ENCODE data around the gene MARCKS.

The MARCKS gene

GRCh38 chr6:113858480-113859348 is 1.6 kb downstream of the MARCKS start:
- peak overlapping the region; percentile 94 for H3K4me3 ChIP-seq (ENCODE audit: low read length)
- TF ChIP-seq ZNF274 (IDR thresholded peaks at IDR 0.05; ENCODE audit: low read depth, low read length), result no peak

GRCh38 chr6:113859349-113860180 is 2.4 kb downstream of the MARCKS start:
- peak overlapping the region; percentile 68 for H3K4me3 ChIP-seq (ENCODE audit: low read length)
- no peak for TF ChIP-seq ZNF274 (IDR thresholded peaks at IDR 0.05; ENCODE audit: low read depth, low read length)

GRCh38 chr6:113860181-113860955 is 3.2 kb downstream of the MARCKS start:
- peak overlapping the region; percentile 68 for H3K4me3 ChIP-seq (ENCODE audit: low read length)

GRCh38 chr6:113862112-113862511 is 5.0 kb downstream of the MARCKS start:
- no peak overlapping the region; the same call in 1 of the 2 replicates for H3K4me3 ChIP-seq (ENCODE audit: low read length)

More at GRCh38 chr6:113860181-113860955, 3.2 kb downstream of the MARCKS start:
- no peak for TF ChIP-seq ZNF274 (IDR thresholded peaks at IDR 0.05; ENCODE audit: low read depth, low read length)

GRCh38 chr6:113870917-113871316 is 13.8 kb downstream of the MARCKS start:
- no peak for TF ChIP-seq ZNF274 (IDR thresholded peaks at IDR 0.05; ENCODE audit: low read depth, low read length)
- H3K4me3 ChIP-seq (ENCODE audit: low read length), result no peak overlapping the region

More at GRCh38 chr6:113862112-113862511, 5.0 kb downstream of the MARCKS start:
- no peak for TF ChIP-seq ZNF274 (IDR thresholded peaks at IDR 0.05; ENCODE audit: low read depth, low read length)

- peak overlapping the region; percentile 43; the same call in 1 of the 2 replicates for H3K4me3 ChIP-seq (ENCODE audit: low read length)
- no peak for TF ChIP-seq ZNF274 (IDR thresholded peaks at IDR 0.05; ENCODE audit: low read depth, low read length)
Measured at GRCh38 chr6:113871975-113872374, 14.8 kb downstream of the MARCKS start.

- no peak for TF ChIP-seq ZNF274 (IDR thresholded peaks at IDR 0.05; ENCODE audit: low read depth, low read length)
- peak overlapping the region; percentile 73 for H3K4me3 ChIP-seq (ENCODE audit: low read length)
Measured at GRCh38 chr6:113873043-113873667, 16.0 kb downstream of the MARCKS start.

- TF ChIP-seq ZNF274 (IDR thresholded peaks at IDR 0.05; ENCODE audit: low read depth, low read length), result no peak
- H3K4me3 ChIP-seq (ENCODE audit: low read length), result no peak overlapping the region
Measured at GRCh38 chr6:113875470-113875869, 18.3 kb downstream of the MARCKS start.

GRCh38 chr6:113876695-113877094 is 19.6 kb downstream of the MARCKS start:
- TF ChIP-seq ZNF274 (IDR thresholded peaks at IDR 0.05; ENCODE audit: low read depth, low read length), result no peak
- no peak overlapping the region for H3K4me3 ChIP-seq (ENCODE audit: low read length)

GRCh38 chr6:113879186-113880096 is 22.3 kb downstream of the MARCKS start:
- TF ChIP-seq ZNF274 (IDR thresholded peaks at IDR 0.05; ENCODE audit: low read depth, low read length), result no peak
- no peak overlapping the region for H3K4me3 ChIP-seq (ENCODE audit: low read length)

- H3K4me3 ChIP-seq (ENCODE audit: low read length), result no peak overlapping the region
- no peak for TF ChIP-seq ZNF274 (IDR thresholded peaks at IDR 0.05; ENCODE audit: low read depth, low read length)
Measured at GRCh38 chr6:113881478-113881980, 24.4 kb downstream of the MARCKS start.

GRCh38 chr6:113882336-113883022 is 25.3 kb downstream of the MARCKS start:
- no peak overlapping the region for H3K4me3 ChIP-seq (ENCODE audit: low read length)
- no peak for TF ChIP-seq ZNF274 (IDR thresholded peaks at IDR 0.05; ENCODE audit: low read depth, low read length)

Data from GM08714 (cell line).